Uterus (tissue), 2 donors: ENCODE data around the gene CHST3.

ENCODE experiments used
- CTCF ChIP-seq, 4 experiments: fragments of 200-600 bp in 2 of 4; fragments of 450-650 bp in 2 of 4; sonication (generic) in 2 of 4; IDR thresholded peaks; one replicate each; pipeline ENCODE4 v1.5.1; 2016 to 2019; ENCODE audit warnings: antibody characterized with exemption in 4 of 4, mild to moderate bottlenecking in 2 of 4, moderate library complexity in 1 of 4
- POLR2A ChIP-seq, 2 donors: fragments of 450-650 bp; IDR thresholded peaks; one replicate each; pipeline ENCODE4 v1.6.1; 2016; ENCODE audit warnings: antibody characterized with exemption in 2 of 2, mild to moderate bottlenecking in 1 of 2, moderate library complexity in 1 of 2

GRCh38 chr10:71969929-71970328, 5.7 kb downstream of the CHST3 start:
- TF ChIP-seq POLR2A (IDR thresholded peaks at IDR 0.05): no peak
- TF ChIP-seq CTCF (IDR thresholded peaks at IDR 0.05): no peak
